GM06990 (cell line): ENCODE data around the gene PLXDC2.

Source experiments
- DNase-seq: peaks from one replicate; pipeline ENCODE4 v3.0.0-alpha.2; 2011; ENCODE audit not compliant: insufficient read length; ENCODE audit errors: extremely low read depth
- H3K27me3 ChIP-seq: replicated peaks from 2 replicates; pipeline ENCODE4 v1.6.0; 2011; ENCODE audit warnings: low read length; ENCODE audit not compliant: control insufficient read depth, insufficient read depth
- H3K36me3 ChIP-seq: 2 replicates; pipeline ENCODE4 v1.5.1; 2011; ENCODE audit warnings: low read length; ENCODE audit not compliant: control insufficient read depth, insufficient read depth
- H3K4me3 ChIP-seq: replicated peaks from 2 replicates; pipeline ENCODE4 v1.5.1; 2011; ENCODE audit warnings: low read depth, mild to moderate bottlenecking, control low read depth, low read length
- TF ChIP-seq, protein P1 (sequence below): IDR thresholded peaks from 2 replicates; pipeline ENCODE4 v1.5.1; 2011; ENCODE audit warnings: low read length, control low read depth, mild to moderate bottlenecking, inconsistent platforms; ENCODE audit not compliant: insufficient read depth, poor library complexity, severe bottlenecking

Gene PLXDC2

DNA sequence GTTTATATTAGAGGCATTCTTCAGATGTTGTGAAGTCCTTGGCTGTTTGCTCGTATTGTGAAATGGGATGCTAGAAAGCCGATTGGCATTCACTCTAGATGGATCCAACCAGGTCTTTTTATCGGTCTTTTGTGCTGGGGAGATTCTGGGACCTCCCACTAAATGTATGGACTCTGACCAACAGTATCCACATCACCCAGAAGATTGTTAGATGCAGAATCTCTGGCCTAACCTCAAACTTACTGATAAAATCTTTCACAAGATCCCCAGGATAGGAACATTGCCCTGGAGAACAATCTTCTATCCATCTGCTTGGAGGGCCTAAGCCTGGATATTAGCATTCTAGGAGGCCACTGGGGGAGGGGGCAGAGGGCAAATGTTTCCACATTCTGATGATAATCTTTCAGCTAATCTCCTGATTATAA, 160.9 kb downstream of the PLXDC2 start:
- Histone ChIP-seq H3K4me3 (no peak overlapping the region), H3K36me3 (no peaks in the 10 kb centered on the region), H3K27me3 (no peaks in the 10 kb centered on the region)
- no peak for DNase-seq
- TF ChIP-seq, protein P1, sequence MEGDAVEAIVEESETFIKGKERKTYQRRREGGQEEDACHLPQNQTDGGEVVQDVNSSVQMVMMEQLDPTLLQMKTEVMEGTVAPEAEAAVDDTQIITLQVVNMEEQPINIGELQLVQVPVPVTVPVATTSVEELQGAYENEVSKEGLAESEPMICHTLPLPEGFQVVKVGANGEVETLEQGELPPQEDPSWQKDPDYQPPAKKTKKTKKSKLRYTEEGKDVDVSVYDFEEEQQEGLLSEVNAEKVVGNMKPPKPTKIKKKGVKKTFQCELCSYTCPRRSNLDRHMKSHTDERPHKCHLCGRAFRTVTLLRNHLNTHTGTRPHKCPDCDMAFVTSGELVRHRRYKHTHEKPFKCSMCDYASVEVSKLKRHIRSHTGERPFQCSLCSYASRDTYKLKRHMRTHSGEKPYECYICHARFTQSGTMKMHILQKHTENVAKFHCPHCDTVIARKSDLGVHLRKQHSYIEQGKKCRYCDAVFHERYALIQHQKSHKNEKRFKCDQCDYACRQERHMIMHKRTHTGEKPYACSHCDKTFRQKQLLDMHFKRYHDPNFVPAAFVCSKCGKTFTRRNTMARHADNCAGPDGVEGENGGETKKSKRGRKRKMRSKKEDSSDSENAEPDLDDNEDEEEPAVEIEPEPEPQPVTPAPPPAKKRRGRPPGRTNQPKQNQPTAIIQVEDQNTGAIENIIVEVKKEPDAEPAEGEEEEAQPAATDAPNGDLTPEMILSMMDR: no peak

DNA sequence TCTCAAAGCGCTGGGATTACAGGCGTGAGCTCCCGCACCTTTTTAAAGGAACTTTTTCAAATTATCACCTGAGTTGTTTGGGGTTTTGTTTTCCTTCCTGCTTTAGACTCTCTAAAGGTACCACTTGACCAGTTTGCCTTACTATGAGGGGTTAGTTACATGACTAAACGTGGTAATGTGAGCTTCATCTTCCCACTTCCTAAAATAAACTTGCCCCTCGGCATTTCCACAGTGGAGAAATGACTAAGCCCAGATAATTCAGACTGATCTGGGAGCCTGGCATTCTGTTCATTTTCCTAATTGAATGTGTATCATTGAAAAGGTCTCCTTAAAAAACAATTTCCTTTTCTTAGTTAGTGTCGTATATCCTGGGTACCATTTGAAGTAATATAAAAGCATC, 163.4 kb downstream of the PLXDC2 start:
- DNase-seq: no peak
- H3K27me3 ChIP-seq: no peaks in the 10 kb centered on the region
- TF ChIP-seq, protein P1: no peak
- no peak overlapping the region for H3K4me3 ChIP-seq
- H3K36me3 ChIP-seq: no peaks in the 10 kb centered on the region

DNA sequence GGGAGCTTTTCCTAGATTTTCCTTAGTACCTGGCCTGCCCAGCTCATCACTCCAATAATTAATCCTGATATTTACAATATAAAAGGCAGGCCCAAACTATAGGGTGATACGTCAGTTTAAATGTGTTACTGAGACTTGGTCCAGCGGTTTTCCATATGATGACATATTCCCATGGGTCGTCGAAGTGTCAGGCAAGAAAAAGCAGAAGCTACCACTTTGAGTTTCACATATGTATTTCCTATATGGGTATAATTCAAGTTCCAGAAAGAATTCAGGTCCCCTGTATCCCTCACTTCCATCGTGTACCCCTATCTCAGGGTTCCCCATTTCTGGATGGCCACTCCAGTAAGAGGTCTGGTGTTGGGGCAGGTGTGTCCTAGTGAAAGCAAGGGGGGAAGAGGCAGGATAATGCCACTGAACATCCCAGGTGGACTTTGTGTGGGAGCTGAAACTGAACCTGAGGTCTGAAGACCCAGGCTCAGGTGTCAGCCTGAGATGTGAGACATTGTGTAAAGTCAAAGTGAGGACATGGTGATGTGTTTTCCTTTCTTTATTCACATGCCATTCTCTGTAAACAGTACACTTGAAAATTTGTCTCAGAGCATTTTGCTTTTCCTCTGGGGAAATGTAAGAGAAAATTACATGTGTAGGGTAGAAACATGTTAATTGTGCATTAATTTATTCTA, 167.8 kb downstream of the PLXDC2 start:
- TF ChIP-seq, protein P1: no peak
- H3K36me3 ChIP-seq: no peaks in the 10 kb centered on the region
- no peaks in the 10 kb centered on the region for H3K27me3 ChIP-seq
- no peak overlapping the region for H3K4me3 ChIP-seq
- no peak for DNase-seq

DNA sequence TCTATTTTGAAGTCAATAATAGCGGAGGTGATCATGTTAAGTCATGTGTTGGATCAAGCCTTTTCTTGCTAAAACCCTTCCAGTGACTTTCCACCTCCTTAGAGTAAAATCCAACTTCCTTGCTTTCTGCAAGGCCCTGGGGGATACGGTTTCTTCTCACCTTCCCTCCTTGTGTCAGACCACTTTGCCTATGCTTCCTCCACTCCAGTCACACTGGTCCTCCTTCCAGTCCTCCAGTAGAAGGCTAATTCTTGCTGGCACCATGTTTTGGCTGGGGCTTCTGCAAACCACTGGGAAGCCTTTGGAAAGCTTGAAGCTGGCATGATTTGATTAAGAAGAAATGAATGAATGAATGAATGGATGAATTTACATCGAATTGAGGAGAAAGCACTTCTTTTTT, 169.5 kb downstream of the PLXDC2 start:
- no peak overlapping the region for H3K4me3 ChIP-seq
- no peaks in the 10 kb centered on the region for H3K27me3 ChIP-seq
- TF ChIP-seq, protein P1: no peak

DNA sequence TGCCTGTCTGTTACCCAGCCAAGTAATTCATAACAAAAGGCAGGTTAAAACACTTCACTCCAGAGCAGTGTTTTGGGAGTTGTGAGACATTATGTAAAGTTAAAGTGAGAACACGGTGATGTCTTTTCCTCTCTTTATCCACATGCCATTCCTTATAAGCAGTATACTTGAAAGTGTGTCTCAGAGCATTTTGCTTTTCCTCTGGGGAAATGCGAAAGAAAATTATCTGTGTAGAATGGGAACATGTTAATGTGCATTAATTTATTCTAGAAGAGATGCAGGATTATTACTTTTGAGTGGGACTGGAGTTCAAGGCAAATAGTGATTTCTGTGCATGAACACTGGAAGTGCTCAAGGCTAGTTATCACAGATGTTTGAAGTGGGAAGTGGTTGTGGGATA, 170.4 kb downstream of the PLXDC2 start:
- H3K36me3 ChIP-seq: no peaks in the 10 kb centered on the region

More for the DNA sequence above, 169.5 kb downstream of the PLXDC2 start:
- no peak for DNase-seq
- no peaks in the 10 kb centered on the region for H3K36me3 ChIP-seq

More for the DNA sequence above, 170.4 kb downstream of the PLXDC2 start:
- TF ChIP-seq, protein P1: no peak
- no peak for DNase-seq
- Histone ChIP-seq H3K4me3 (no peak overlapping the region), H3K27me3 (no peaks in the 10 kb centered on the region)
